Measurements from ENCODE around the gene DYSF. TPM values are rescaled to one million over a fixed set of nuclear protein-coding genes. Genes with fewer than 3 reads are reported as not detected.

The DYSF gene
- total RNA-seq, 2 experiments from 2014 or later: not detected

DNA sequence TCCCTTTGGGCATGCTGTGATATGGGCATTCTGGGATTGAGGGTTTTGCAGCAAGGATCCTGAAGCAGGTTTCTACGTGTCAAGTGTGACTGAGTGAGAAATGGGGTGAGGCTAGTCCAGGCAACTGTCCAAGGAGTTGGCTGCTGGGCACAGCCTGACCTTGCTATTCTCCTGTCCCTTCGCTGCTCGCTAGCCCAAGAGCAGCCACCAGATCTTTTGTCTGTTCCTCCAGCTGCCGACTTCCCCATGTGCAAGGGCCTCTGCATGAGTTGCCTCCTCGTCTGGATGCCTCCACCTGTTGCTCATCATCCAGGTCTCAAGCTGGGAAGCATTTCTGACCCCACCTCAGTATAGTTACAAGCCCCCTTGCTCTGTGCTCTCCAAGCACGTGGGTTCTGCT lies 71.1 kb downstream of the DYSF start:
- CTCF ChIA-PET (ENCODE audit: unreplicated experiment): no interaction called here
- no TSS peak for BruUV-seq (replicated peaks)
- H4K20me1 ChIP-seq (ENCODE audit: insufficient read depth, low read length): no peaks in the 10 kb centered on the region

DNA sequence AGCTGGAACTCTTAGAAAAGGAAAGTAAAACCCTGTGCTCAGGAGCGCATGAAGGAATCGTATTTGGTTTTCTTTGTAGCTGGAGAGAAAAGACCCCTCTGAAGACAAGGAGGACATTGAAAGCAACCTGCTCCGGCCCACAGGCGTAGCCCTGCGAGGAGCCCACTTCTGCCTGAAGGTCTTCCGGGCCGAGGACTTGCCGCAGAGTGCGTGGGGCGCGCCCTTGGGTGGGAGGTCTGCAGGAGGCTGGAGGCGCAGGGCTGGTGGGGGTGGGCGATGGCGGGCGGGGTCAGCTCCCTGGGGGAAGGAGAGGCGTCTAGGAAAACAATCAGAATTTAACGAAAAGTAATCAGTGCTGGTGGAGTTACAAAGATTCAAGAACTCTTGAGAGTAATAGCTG lies 72.8 kb downstream of the DYSF start:
- ChIA-PET POLR2A (no interaction called here), CTCF (ENCODE audit: unreplicated experiment) (interaction anchor here (1.0 kb wide), 1 partner anchor 64 kb away, joined by 3 read pairs; no protein-coding TSS in a partner anchor)
- intact Hi-C loops (cut with micrococcal nuclease; ENCODE audit: unreplicated experiment): no loop called here
- no peaks in the 10 kb centered on the region for H3K79me2 ChIP-seq (ENCODE audit: insufficient read depth, low read depth, low read length)
- no peaks in the 10 kb centered on the region for H3K9me2 ChIP-seq (ENCODE audit: insufficient read depth, low read length)
- H3K36me3 ChIP-seq (ENCODE audit: insufficient read depth, low read length): no peaks in the 10 kb centered on the region
- no TSS peak for BruUV-seq (replicated peaks)
- no peak overlapping the region for H3K4me3 ChIP-seq (ENCODE audit: low read depth, low read length, poor library complexity, severe bottlenecking)
- no peak overlapping the region for H3K4me2 ChIP-seq (ENCODE audit: low read length)
- H3K4me1 ChIP-seq (ENCODE audit: insufficient read depth, low read length, poor library complexity, severe bottlenecking): no peaks in the 10 kb centered on the region
- H3K27ac ChIP-seq (ENCODE audit: low read depth, low read length, poor library complexity, severe bottlenecking): no peak overlapping the region
- no peaks in the 10 kb centered on the region for H4K20me1 ChIP-seq (ENCODE audit: insufficient read depth, low read length)
- DNase-seq (ENCODE audit: low spot score): no peak
- no peak overlapping the region for H2AFZ ChIP-seq (ENCODE audit: low read length)
- H3K9me3 ChIP-seq (ENCODE audit: low read length): no peaks in the 10 kb centered on the region
- TF ChIP-seq, protein P1, sequence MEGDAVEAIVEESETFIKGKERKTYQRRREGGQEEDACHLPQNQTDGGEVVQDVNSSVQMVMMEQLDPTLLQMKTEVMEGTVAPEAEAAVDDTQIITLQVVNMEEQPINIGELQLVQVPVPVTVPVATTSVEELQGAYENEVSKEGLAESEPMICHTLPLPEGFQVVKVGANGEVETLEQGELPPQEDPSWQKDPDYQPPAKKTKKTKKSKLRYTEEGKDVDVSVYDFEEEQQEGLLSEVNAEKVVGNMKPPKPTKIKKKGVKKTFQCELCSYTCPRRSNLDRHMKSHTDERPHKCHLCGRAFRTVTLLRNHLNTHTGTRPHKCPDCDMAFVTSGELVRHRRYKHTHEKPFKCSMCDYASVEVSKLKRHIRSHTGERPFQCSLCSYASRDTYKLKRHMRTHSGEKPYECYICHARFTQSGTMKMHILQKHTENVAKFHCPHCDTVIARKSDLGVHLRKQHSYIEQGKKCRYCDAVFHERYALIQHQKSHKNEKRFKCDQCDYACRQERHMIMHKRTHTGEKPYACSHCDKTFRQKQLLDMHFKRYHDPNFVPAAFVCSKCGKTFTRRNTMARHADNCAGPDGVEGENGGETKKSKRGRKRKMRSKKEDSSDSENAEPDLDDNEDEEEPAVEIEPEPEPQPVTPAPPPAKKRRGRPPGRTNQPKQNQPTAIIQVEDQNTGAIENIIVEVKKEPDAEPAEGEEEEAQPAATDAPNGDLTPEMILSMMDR (conservative IDR thresholded peaks at IDR 0.05; ENCODE audit: low read length): no peak
- TF ChIP-seq EZH2phosphoT487 (IDR thresholded peaks at IDR 0.05; ENCODE audit: borderline replicate concordance, low read depth, low read length): no peak

More for the DNA sequence above, 71.1 kb downstream of the DYSF start:
- no peaks in the 10 kb centered on the region for H3K36me3 ChIP-seq (ENCODE audit: insufficient read depth, low read length)
- H3K4me2 ChIP-seq (ENCODE audit: low read length): no peak overlapping the region
- no peak overlapping the region for H3K27ac ChIP-seq (ENCODE audit: low read depth, low read length, poor library complexity, severe bottlenecking)
- H3K79me2 ChIP-seq (ENCODE audit: insufficient read depth, low read depth, low read length): no peaks in the 10 kb centered on the region
- H3K9me3 ChIP-seq (ENCODE audit: low read length): no peaks in the 10 kb centered on the region
- H3K4me3 ChIP-seq (ENCODE audit: low read depth, low read length, poor library complexity, severe bottlenecking): no peak overlapping the region
- H3K4me1 ChIP-seq (ENCODE audit: insufficient read depth, low read length, poor library complexity, severe bottlenecking): no peaks in the 10 kb centered on the region
- H3K9me2 ChIP-seq (ENCODE audit: insufficient read depth, low read length): no peaks in the 10 kb centered on the region
- POLR2A ChIA-PET: no interaction called here
- no peak for TF ChIP-seq EZH2phosphoT487 (IDR thresholded peaks at IDR 0.05; ENCODE audit: borderline replicate concordance, low read depth, low read length)
- TF ChIP-seq, protein P1 (conservative IDR thresholded peaks at IDR 0.05; ENCODE audit: low read length): no peak
- intact Hi-C loops (cut with micrococcal nuclease; ENCODE audit: unreplicated experiment): no loop called here
- DNase-seq (ENCODE audit: low spot score): no peak
- H2AFZ ChIP-seq (ENCODE audit: low read length): no peak overlapping the region

DNA sequence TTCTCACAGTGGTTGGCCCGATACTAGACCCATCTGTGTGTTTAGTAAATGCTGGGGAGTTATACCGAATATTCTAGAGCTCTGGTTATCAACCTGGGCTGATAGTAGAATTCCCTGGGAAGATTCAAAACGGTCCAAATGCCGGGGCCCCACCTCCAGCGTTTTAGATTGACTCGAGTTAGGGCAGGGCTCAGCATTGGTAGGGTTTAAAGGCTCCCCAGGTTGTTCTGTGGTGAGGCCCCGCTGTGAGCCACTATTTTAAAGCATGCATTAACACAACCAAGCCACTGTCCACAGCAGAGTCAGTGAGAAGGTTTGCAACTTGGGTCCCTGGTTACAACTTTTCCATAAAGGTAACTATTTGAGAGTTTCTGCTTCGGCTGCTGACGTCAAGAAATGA lies 73.6 kb downstream of the DYSF start:
- no peak overlapping the region for H2AFZ ChIP-seq (ENCODE audit: low read length)
- ChIA-PET CTCF (ENCODE audit: unreplicated experiment) (interaction anchor here (0.6 kb wide), 1 partner anchor 11 kb away, joined by 4 read pairs; no protein-coding TSS in a partner anchor), POLR2A (no interaction called here)
- H3K36me3 ChIP-seq (ENCODE audit: insufficient read depth, low read length): no peaks in the 10 kb centered on the region
- no TSS peak for BruUV-seq (replicated peaks)
- TF ChIP-seq EZH2phosphoT487 (IDR thresholded peaks at IDR 0.05; ENCODE audit: borderline replicate concordance, low read depth, low read length): no peak
- TF ChIP-seq, protein P1 (conservative IDR thresholded peaks at IDR 0.05; ENCODE audit: low read length): no peak
- no peaks in the 10 kb centered on the region for H4K20me1 ChIP-seq (ENCODE audit: insufficient read depth, low read length)
- no peaks in the 10 kb centered on the region for H3K9me2 ChIP-seq (ENCODE audit: insufficient read depth, low read length)
- H3K4me2 ChIP-seq (ENCODE audit: low read length): no peak overlapping the region
- no peak for DNase-seq (ENCODE audit: low spot score)
- H3K79me2 ChIP-seq (ENCODE audit: insufficient read depth, low read depth, low read length): no peaks in the 10 kb centered on the region
- intact Hi-C loops (cut with micrococcal nuclease; ENCODE audit: unreplicated experiment): no loop called here
- no peak overlapping the region for H3K27ac ChIP-seq (ENCODE audit: low read depth, low read length, poor library complexity, severe bottlenecking)
- H3K4me1 ChIP-seq (ENCODE audit: insufficient read depth, low read length, poor library complexity, severe bottlenecking): no peaks in the 10 kb centered on the region
- no peaks in the 10 kb centered on the region for H3K9me3 ChIP-seq (ENCODE audit: low read length)
- no peak overlapping the region for H3K4me3 ChIP-seq (ENCODE audit: low read depth, low read length, poor library complexity, severe bottlenecking)
